Activated CD4-positive, alpha-beta T cell treated with anti-CD3 and anti-CD28 coated beads, Interleukin-2, Interleukin-4, amounts not matched to agents 100 ng/mL and 50 ng/mL, durations not matched to agents 16 hours and 8 hours (primary cell): ENCODE data around the gene LRRC8D.

Experiments
- DNase-seq: peaks from one replicate; pipeline ENCODE4 v3.0.0-alpha.2; 2020; ENCODE audit warnings: low spot score

Gene LRRC8D

DNA sequence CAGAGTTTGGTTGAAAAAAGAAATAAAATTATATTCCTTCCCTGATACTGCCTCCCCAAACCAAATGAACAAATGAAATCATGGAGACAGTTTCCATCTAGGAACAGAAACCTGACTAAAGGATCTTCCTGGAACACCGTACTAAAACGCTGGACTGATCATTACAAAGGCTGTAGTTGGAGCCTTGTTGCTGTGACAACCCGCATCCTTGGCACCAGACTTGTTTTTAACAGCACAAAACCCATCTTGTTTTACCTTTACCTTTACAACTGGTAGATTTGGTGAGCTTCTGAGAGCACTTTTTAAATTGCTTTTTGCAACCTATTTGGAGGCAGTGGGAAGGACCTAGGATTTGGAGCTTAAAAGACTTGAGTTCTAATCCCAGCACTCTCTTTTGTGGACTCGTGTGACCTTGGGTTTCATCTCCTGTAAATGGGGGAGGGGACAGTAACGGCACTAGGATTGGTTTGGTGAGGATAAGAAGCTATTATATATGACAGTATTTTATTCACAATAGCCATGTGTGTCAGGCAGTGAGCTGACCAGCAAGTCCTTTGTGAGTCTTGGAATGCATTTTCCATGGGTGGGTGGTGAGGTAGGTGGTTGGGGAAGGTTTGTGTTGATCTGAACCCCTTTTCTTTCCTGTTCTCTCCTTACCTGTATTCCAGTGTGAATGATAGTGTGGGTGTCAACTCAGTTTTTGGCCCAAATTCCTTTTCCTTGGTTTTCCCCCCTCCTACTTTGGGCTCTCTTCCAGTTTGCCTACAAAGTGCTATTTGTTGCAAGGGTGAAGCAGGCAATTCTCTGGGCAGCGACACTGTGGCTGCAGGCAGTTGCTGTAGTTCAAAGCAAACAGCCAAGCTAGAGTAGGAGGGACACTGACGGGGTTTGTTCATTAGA, 12.6 kb downstream of the LRRC8D start:
- DNase-seq, result no peak

DNA sequence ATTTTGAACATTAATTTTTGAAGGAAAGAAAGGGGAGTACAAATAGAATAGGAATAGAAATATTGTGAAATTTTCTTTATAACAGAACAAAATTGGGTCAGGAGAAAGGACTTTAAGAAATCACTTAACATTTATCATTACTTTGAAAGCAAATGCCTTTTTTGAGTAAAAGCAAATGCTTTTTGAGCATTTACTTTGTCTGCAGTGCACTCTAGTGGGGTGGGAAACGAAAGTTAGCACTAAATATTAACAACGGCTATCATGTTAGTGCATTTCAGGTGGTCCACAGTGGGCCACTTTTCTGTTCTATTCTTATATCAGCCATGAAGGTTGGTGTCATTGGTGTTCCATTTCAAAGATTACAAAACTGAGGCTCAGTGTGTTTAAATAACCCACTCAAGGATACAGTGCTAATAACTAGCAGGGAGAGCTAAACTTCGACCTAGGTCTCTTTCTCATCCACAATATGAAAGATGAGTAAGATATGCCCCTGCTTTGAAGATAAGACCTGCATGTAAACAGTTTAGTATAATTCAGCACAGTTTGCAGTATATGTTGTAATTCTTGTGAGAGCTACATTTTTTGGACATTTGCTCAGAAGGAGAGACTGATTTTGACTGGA, 13.4 kb downstream of the LRRC8D start:
- DNase-seq, result no peak

DNA sequence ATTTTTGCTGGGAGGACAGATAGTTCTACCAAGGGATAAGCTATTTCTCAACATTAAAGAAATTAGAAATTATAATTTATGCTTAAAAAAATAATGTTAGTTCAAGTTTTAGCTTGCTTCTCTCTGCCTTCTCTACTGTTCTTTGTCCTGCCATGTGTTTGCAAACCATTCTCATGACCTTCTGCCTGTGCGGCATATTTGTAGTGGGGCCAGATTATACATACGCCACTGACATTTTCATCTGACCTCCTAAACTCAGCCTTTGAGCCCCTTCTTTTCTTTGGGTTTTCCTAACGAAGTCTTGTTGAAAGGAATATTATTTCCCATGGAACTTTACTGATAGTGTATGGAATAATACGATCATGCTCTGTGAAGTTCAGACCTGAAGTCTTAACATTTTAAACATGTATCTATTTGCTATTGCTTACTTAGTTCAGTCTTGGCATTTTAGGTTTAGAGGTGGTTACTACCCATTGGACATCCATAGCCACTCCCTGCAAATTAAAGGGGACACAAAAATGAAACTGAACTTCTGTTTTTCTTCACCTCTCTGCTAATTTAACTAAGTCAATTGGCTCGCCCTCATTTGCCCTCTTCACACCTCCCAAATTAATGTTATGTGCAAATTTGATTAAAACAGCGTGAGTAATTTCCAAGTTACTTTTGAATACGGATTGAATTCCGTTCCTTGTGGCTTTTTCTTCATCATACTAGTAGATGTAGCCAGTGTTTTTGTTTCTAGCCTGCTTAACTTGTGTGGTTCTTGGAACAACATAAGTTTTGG, 15.6 kb downstream of the LRRC8D start:
- DNase-seq, result no peak

DNA sequence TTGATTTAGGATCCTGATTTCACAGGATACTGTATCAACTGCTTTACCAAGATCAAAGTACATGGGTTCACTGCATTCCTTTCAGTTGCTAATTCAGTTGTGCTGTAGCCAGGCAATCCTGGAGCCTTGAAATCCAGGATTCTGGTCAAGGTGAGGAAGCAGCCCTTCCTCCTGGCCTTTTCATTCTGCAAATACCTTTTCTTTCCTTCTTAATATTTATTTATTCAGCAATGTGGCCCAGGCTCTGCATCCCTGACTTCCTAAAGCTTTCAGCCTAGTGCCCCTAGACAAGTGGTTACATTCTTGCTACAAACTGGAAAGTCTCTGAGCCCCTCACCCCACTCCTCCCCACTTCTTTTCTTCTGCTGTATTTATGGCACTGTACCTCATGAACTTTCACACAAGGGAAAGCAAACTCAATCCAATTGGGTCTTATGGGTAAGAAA, 16.2 kb downstream of the LRRC8D start:
- DNase-seq, result no peak

DNA sequence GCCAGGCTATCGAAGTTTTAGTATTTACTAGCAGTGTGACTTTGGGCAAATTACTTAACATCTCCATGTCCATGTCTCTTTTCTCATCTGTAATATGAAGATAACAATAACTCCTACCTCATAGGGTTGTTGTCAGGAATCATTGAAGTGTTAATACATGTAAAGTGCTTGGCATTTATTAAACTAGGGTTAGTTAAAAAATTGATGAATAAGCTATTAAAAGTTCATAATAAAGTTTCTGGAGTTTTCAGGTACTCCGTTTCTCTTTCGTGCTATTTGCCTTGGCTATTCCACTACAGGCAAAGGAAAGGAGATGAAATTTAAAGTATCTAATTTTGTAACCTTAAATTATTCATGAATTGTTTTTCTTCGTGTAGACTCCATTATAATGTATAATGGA, 16.7 kb downstream of the LRRC8D start:
- no peak for DNase-seq

DNA sequence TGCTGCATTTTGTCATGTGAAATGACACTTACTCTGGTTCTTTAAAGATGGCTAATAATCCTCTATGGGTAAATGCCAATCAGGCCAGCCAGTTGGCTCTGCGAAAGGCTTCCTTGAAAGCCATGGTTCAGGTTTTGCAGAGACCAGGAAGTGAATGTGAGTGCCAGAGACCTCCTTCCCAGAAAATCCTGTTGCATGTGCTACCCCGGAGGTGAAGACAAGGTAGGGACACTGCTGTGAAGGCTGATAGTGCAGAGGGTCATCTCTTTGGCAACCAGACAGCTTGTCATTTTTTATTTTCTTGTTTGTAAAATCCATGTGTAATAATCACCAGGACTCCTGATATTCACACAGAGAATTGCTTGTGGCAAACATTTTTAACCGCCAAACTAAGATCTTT, 18.7 kb downstream of the LRRC8D start:
- peak; percentile 13 for DNase-seq

DNA sequence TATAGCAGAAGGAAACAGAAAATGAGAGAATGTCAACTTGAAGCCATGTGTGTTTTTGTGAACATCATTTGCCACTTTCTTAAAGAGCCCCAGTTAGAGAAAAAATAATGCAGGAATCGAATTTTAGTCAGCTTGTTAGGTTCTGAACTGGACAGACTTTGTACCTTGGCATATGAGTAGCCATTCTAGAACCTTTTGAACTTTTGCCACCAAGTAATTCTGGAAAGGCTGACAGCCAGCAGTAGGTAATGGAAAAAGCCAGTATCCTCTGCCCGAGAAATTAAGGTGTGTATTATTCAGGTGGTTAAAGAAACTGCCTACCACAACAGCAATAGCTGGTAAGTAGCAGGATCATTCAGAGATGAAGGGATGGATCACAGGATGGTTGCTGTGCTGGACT, 20.7 kb downstream of the LRRC8D start:
- DNase-seq, result no peak

DNA sequence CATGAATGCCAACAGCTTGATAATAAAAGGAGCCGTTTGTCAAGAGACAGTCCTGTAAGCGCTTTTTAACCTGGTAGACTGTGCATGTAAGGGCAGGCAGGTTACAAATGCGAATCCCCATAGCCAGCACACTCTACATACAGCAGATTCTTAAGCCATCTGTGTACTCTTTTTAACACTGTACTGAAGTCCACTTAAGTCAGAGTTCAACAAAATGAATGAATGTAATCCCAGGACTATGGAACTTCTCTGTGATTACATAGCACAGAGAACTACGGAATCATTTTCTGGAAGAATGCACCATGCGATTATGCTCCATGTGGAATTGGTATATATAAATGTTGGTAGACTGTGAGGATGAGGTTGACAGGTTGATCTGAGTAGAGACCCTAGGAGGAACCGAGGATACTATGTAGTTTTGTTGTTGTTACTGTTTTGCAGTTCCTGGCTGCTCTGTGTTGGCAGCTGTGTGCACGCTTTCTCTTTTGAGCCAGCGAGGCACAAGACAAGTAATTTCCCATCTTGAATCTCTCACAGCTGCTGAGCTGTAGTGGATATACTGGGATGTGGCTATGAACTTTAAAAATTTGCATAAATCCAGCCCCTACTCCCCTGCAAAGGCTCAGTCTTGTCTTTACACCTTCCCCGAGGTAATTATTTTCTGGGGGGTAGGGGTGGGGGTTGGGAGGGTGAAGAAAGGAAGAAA, 21.9 kb downstream of the LRRC8D start:
- no peak for DNase-seq

DNA sequence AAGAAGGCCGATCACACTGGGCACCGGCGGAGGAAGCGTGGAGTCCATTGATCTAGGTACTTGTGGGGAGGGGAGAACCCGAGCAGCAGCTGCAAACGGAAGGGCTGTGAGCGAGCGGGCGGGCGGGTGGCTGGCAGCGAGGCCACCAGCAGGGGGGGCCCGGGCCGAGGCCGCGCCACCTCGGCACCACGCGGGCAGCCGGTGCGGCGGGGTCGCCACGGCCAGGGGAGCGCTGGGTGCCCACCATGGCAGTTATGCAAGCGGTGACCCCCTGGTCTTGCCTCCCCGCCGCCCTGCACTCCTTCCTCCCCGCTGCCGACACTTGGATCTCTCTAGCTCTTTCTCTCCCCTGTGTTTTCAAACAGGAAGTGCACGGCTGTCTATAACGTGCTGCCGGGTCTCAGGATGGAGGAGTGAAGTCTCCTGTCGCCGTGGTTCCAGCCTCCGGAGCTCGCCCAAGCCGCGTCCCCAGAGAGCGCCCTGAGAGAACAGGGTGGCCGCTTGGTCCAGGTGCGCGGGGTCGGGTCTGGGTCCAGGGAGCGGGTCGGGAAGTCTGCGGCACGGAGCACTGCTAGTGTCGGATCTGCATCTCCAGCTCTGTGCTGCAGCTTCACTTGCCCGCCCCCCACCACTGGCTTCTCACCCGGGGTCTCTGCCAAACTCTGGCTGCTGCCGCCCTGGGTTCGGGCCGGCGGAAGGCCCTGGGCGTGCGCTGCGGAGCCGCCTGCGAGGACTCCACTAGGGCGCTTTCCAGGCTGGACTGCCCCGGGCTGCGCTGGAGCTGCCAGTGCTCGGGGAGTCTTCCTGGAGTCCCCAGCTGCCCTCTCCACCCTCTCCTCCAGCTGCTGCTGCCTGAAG, 22.7 kb downstream of the LRRC8D start:
- DNase-seq, result peak; percentile 86

DNA sequence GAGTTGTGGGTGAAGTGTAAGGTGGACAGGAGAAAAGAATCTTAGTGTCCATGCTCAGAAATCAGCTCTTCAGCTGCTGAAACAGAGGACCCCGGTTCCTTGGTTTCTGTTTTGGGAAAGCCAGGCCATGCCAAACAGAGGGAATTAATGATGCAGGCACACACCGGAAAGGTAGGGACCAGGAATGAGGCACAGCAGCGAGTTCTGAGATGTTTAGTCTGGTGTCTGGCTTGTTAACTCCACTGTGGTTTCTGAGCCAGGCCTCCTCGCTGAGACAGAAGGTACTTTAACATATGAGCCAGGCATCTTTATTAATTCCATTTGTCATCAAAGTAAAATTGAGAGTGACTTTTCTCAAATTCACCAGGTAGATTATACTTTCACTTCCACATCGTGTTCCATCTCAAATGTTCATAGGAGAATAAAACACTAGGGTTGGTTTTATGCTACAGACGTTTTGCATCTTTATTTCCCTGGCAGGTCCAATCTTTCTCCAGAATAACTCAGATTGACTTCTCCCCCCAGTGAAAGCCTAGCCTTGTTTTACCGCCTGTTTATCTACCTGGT, 23.5 kb downstream of the LRRC8D start:
- peak; percentile 25 for DNase-seq

DNA sequence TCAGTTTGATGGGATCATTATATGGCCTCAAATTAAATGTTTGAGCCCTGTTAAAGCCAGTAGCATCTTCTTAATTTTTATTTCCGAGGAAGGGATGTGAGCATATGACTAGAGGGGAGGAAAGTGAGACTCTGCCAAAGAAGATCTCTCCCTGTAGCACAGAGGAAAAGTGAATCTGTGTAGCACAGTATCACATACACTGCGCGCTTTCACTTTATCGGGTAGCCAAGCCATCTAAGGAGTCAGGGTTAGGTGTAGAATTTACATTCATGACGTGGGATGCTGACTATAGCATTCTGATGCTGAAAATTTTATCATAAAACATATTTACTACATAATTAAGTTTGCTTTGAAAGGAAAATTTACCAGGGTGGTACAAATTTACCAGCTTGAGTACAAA, 24.0 kb downstream of the LRRC8D start:
- peak; percentile 33 for DNase-seq

DNA sequence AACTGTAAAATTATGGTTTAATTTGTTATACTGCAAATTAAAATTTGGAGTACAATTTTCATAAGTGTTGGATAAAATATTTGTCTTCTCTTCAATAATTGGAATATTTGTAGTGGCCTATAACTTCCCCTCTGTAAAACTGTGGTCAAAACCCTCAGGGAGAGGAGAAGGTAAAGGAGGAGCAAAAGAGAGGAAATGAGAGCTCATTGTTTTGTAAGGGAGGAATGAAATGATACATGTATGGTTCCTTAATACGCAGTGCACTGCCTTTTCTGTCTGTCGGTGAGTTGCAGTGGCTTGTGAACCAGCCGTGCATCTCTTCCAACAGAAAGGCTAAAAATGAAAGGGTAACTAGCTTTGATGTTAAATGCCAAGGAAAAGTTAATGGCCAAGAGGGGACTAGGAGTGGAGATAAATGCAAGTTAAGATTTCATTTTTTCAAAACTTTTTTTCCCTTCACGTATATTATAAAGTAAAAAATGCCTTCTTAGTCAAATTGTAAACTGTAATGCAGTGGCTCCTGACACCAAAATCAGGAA, 26.4 kb downstream of the LRRC8D start:
- DNase-seq, result no peak

DNA sequence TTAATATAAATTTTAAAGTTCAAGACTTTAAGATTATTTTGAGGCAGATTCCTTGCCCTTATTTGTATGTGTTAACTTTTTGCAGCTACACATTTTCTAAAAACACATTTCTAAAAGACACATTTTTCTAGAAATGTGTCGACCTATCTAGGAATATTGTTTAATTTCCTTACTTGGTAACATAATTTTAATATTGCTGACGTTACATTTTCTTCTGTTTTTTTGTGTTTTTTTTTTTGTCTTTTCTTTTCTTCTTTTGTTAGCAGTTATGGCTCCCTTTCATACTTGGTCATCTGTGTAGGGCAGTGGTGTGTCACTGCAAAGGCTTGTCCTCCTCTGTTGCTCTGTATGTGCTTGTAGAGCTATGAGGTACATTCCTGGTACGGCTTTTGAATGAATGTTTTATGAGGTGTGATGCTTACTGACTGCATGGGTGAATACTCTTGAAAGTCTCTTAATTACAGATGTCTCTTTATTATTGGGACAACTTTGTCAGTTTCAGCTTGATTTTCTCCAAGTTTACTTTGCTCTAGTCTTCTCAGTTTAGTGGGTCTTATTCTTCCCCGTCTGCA, 30.1 kb downstream of the LRRC8D start:
- no peak for DNase-seq

DNA sequence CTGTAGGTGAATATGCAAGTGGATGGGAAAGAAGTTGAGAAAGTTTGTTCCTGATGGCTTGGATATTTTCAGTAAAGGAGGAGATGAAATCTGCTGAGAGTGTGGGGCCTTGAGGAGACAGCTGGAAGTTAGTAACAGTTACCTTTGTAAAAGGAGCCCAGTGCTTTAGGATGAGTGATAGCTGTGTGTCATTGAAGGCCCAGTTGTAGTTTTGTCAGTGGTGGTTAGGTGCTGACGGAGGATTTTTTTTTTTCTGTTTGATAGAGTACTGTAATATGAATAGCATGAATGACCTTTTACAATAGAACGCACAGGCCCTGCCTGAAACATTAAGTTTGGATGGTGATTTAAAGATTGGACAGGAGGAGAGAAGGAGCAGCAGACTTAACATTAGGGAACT, 33.3 kb downstream of the LRRC8D start:
- no peak for DNase-seq

DNA sequence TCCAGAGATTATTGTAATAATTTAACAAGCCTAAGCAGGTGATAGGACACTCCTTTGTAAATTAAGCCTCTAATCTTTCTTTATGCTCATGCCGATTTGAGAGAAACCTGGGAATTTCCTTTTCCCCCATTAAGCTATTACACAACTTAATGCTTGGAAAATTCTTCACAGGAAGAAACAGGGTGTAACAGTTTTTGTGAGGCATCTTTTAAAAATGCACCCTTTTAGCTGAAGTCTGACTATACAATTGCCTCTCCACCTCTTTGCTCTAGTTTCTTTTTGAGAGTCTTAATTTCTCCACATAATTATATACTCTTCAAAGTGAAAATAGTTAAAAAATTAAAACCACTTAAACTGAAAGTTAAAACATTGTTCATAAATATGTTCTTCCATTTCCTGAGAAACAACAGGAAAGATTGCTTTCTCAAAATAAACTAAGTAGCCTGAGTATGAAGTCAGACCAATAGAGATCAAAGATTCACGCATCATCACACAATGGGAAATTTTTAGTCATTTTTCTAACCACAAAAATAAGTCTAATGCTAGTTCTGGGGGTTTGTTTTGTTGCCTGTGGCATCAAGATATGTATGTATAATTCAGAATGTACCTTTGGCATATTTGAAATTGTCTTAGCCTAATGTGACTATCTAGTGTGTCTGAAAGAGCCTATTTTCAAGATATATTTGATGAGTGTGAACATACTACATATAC, 34.7 kb downstream of the LRRC8D start:
- peak; percentile 71 for DNase-seq

DNA sequence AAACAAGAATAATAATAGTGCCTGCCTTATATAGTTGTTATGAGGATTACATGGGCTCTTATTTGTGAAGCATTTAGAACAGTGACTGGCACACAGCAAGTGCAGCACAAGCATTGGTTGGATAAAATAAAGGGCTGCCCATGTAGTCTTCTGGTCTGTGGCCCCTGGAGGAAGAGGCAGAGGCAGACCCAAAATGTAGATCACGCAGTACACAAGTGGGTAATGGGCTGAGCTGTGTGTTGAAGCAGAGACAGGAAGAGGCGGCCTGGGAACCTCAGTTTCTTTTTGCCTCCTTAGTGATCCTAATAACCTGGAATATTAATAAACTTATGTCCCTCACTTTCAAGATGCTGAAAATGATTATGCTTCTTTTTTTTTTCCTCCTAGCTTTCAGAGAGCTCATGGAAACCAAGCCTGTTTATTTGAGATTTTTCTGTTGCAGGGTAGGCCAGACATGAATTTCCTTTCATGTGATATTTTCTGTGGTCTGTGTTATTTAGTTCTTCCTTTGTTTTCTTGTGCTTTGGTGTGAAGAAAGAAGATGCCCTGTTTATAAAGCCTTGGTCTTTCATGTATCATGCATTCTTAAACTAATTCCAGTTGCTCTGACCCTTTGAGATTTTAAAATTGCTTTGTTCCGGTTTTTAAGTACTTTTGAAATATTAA, 42.5 kb downstream of the LRRC8D start:
- DNase-seq, result no peak

DNA sequence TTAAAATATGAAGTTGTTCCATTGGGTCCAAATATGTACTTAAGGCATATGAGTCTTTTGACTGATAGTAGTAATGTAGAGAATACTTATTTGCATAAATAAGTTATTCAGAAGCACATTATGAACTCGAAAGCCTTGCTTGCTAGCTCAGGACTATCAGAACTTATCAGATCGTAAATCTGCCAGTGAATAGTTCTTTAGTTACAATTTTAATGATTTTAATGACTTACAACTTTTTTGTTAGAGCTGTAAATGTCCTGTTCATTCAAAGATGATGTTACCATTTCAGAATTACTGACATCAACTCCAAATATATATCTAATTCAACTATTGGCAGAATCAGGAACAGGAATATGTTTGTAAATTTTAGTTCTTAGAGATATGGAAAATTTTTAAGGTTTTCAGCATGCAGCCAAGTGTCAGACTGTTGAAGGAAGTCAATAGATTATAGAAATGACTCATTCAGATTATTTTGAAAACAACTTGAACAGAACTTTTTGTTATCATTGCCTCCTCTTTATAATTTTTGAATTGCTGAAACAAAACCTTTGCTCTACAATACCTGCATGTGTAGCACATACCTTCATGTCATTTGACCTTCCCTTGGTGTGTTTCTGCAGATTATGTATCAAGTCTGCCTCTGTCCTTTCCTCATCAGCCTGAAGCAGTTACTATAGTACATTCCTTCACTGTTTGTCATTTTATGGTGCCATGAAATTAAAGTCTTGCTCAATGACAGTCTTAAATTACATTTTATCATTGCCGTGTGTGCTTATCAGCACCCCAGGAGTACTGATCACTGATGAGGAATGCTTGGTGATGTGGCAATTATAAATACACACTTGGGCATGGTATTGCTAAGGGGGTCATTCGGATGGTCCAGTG, 44.9 kb downstream of the LRRC8D start:
- DNase-seq, result no peak

DNA sequence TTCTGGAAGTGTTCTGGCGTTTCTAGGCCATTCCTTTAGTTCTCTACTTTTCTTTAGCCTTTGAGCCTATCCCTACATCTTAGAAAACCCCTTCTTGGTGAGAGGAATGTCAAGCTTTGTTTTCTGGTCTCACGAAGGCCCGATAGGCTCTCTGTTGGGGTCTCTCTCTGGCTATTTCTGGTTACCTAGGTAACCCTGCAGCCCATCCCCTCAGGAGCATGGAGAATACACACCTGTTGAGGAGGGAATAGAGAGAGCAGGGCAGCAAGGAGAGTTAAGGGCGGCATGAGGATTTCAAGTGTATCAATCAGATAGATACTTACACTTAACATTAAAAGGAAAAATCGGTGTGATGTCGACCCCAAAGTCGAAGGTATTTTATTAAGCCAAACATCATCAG, 45.7 kb downstream of the LRRC8D start:
- DNase-seq, result no peak
